DMS53 (cell line): ENCODE measurements around the gene CFAP100.

Experiments
- DNase-seq: peaks from one replicate; lab custom pipeline; 2025; lab: John Stamatoyannopoulos, UW

Gene CFAP100

DNA sequence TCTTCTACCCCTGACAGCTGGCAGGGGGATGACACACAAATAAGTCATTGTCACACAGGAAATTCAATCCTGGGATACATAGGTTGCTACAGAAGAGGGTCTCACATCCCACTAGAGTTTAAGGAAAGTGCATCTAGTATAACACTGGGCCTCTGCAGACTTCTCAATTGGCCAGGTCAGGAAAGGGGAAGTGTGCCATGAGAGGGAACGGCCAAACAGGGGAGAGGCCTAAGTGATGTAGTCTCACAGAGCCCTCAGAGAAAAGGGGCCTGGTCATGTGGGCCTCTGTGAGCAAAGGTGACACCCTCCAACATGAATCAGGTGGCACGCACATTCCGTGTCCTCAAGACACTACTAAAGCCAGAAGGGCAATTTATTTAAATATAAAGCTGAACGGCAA is 69.8 kb downstream of the CFAP100 start:
- peak; percentile 81 for DNase-seq

- no peak for DNase-seq
Observed at GRCh38 chr3:126464997-126465396, 70.3 kb downstream of the CFAP100 start.

DNA sequence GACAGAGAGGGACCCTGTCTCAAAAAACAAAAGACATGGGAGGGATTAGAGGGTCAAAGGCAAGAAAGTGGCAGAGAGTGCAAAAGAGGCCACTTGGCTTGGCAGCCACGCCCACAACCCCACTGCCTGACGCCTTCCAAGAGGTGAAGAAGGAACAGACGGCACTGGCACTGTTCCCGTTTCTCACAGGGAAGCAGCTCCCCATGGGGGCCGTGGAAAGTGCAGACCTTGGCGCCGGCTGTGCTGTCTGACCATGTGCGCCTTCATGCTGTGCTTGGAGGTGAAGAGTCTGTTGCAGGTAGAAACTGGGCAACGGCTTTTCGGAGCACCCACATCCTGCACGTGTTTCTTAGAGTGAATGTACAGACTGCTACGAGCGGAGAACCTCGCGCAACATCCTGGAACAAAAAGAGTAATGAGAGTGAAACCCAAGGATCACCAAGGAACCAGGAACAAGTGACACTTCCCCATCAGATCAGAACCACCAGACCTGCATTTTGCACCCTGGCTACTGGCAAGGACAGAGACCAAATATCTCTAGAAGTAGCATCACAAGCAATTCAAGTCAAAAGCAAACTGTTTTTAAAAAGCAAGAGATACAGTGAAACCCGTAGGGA is 71.3 kb downstream of the CFAP100 start:
- DNase-seq = no peak

GRCh38 chr3:126466886-126467610 is 72.3 kb downstream of the CFAP100 start:
- DNase-seq = no peak

DNA sequence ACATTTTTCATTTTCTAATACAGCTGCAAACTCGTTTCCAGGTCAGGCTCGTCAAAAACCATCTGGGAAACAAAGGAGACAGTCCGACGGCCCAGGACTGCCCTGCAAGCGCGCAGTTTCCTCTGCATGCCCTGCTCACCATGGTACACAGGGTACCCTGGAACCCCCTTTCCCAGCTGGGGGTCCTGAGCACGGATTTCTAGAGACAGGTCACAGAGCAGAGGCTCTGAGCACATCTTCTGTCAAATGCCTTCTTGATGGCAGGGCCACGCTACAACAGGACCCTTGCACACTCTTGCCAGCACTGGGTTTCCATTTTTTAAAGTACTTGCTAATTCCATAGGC is 72.9 kb downstream of the CFAP100 start:
- DNase-seq = no peak

DNA sequence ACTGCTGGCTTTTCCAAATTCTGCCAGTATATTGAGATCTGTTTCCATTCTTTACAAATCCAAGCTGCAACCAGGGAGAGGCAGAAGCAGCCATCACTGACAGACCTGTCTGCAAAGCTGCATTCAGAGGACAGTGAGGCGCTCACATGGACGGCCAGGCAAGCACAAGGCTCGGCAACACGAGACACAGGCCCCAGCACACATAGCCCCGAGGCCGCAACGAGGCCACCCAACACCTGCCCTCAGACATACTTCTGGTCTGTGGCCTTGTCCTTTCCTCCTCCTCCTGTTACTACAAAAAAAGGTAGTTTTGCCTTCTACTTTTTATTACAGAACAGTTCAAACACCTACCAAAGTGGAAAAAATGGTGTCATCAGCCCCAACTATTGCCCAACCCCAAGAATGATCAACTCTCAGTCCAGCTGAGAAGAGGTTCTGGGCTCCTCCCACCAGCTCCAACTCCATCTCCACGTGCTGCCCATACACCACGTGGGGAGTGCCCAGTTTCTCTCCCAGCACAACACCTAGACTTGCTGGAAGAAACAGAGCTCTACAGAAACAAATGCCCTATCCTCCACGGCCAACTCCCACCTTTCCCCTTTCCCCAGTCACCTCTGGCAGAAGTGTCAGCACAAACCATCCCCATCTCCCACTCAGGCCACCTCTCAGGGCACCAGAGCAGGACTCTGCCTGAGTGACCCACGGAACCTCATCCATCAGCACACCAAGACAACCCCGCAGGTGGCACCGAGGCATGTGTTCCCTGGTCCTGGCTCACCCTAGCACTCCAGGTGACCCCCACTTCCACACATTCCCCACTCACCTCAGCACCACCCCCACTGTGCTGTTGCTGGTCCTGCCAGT is 73.6 kb downstream of the CFAP100 start:
- no peak for DNase-seq

DNA sequence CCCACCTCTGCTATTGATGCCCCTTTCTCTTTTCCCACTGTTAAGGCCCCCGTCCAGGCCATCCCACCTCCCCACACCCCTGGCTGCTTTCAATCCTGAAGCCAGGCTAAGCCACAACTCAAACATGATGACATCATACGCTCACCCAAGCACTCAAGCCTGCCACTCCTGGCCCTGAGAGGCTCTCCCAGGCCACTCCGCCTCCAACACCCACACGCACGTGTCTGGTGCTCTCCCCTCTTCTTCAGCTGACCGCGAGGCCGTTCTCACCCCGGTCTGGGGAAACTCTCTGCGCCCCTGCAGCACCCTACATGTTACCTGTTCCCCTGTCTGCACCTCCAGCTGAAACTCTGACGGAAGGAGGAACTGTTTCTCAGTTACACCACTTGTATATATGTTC is 74.8 kb downstream of the CFAP100 start:
- DNase-seq = peak; percentile 51

DNA sequence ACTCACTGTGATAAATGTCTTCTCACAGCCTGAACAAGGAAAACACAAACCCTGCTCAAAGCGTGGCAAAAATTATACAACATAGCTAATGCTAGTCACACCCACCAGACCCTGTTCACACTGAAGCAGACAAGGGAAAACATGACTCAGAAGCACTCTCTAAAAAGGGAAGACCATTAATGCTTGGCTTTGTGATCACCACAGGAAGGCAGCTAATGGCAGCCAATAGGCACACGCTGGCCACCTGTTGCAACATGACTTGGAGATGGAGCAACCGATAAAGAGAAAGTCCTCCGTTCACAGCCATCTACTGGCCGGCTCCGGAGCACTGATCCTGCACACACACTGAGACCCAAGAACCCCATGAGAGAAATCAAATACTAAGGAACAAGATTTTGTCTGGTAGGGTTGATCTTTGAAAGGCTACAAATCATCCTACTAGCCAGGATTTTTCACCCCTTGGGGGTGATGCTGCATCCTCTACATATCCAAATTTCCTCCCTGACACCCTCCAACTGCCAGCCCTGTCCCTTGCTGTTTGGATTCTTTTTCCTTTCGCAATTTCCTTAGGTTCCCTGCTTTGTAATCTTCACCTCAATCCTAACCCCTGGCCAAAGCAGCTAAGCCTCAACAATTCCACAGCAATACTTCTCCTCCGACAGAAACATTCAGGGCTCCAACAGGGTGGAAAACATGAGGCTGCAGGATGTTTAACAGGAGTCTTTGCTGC is 77.7 kb downstream of the CFAP100 start:
- DNase-seq = no peak

DNA sequence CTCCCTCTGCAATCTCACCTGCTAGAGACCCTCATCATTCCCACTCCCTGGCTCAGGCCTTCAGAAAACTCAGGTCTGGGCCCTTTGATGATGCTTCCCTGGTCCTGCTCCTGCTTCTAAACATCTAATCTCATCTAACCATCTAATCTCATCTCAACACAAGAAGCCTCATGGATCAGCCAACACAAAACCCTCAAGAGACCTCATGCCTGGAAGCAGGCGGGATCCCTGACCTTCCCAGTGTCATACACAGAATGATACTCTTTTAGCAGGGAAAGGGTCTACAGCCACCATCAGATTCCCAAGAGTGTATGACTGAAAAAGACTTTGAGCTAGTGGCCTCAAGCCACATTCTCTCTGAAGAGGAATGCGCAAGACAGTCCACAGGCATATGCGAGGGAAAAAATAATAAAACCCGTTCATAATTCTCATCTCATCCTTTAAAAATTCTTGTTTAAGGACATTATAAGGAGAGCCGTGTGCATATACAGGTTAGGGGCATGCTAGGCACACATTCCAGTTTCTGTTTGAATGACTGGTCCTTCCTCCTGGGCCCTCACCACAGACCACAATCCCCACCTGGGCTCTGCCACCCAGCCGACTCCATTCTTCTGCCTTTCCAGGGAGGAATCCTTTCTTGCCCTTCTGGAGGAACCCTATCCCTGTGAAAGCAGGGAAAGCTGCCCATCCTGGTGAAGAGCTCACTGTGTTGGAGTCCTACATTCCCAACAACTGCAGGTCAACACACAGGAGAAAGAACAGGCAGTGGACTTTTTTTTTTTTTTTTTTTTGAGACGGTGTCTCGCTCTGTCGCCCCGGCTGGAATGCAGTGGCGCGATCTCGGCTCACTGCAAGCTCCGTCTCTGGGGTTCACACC is 78.8 kb downstream of the CFAP100 start:
- DNase-seq = no peak

- peak; percentile 73 for DNase-seq
Observed at GRCh38 chr3:126474498-126475412, 80.0 kb downstream of the CFAP100 start.

GRCh38 chr3:126475413-126476114 is 80.9 kb downstream of the CFAP100 start, which contains the start of gene ZXDC:
Gene ZXDC, minus strand, starts transcription at chr3:126475891. Its CDS starts 26 bp downstream, at chr3:126475865.
- DNase-seq = peak; percentile 94

DNA sequence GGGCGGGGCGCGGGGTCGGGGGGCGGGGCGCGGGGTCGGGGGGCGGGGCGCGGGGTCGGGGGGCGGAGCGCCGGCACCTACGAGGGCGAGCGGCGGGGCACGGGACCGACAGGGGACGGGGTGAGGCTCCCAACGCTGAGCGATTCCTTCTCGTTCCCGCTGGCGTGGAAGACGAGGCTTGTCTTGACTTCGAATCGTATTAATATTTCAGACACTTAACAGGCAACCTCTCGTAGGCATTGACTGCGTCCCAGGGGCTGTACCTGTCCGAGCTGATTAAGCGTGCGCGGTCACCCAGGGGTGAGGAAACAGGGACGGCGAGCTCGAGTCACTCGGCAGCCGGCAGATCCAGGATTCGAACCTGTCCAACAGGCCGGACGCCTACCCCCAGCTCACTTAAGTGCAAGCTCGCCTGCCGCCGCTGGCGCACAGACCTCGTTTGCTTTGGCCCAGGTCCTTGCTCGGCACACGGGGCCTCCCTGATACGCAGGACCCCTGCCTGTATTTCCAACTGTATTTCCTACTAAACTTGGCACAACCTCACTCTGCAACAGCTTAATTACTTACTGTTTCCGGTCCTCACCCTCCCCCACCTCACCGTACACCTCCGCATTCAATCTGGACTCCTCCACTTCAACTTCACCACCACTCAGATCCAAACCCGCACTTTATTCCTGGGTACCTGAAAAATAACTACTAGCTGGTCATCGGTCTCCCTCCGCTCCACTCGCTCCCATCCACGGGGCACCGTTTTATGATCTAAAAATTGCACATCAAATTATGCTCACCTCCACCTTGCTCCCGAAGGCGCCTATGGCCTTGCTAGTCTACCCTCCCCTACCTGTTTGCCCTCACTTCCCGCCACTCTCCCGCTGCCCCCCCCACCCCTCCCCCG is 81.7 kb downstream of the CFAP100 start:
- DNase-seq = peak; percentile 86

- peak; percentile 17 for DNase-seq
Observed at GRCh38 chr3:126477061-126477380, 82.3 kb downstream of the CFAP100 start.

- DNase-seq = no peak
Observed at GRCh38 chr3:126478581-126479310, 84.0 kb downstream of the CFAP100 start.

GRCh38 chr3:126479642-126480041 is 84.9 kb downstream of the CFAP100 start:
- no peak for DNase-seq

GRCh38 chr3:126480206-126480605 is 85.5 kb downstream of the CFAP100 start:
- no peak for DNase-seq

- no peak for DNase-seq
Observed at GRCh38 chr3:126480861-126481260, 86.2 kb downstream of the CFAP100 start.
